Measurements from ENCODE around the gene MPEG1.

Gene MPEG1
- 0 reads per million in 2 experiments for total RNA-seq

GRCh38 chr11:59212744-59213631 lies at the start of gene MPEG1:
TSS of gene MPEG1 (minus strand) at chr11:59212927. CDS start at chr11:59212865, 62 bp downstream.
- DNase-seq (ENCODE audit: low read depth): no peak

- no peak for DNase-seq (ENCODE audit: low read depth)
Observed at GRCh38 chr11:59262177-59262818, 49.6 kb upstream of the MPEG1 start.

DNA sequence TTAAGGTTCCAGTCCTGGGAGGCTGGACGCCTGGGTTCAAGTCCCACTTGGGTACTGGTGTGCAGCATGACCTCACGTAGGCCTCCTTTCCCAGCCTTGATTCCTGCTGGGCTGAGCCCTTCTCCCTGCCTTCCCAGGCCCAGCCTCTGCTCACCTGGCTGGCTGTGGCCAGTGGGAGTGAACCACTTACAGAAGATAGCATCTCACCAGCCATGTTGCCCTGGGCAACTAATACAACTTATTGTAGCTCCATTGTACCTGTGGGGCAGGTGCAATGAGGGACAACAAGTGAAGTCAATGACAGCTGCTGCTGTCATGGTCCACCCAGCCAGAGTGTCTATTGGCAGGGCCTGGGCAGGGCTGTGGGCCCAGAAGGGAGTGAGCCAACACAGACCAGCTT lies 48.4 kb upstream of the MPEG1 start:
- no peak for DNase-seq (ENCODE audit: low read depth)

GRCh38 chr11:59259867-59260475 lies 47.2 kb upstream of the MPEG1 start:
- DNase-seq (ENCODE audit: low read depth): no peak

DNA sequence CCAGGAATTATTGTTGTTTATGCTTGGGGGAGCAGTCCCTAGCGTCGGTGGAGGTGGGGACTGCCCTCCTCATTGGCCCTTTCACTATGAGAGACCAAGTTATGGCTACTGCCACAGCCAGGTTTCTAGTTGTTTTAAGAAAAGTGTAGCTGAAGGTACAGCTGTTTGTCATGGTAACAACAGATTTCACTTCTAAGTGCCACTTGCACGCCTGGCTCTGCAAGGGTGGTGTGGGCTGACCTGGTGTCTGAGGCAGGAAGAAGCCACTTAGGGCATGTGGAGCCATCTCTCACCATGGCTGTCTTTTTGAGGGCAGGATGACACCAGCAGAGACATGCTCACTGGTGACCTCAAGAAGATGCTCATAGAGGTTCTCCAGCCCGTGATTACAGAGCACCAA lies 46.3 kb upstream of the MPEG1 start:
- DNase-seq (ENCODE audit: low read depth): no peak

DNA sequence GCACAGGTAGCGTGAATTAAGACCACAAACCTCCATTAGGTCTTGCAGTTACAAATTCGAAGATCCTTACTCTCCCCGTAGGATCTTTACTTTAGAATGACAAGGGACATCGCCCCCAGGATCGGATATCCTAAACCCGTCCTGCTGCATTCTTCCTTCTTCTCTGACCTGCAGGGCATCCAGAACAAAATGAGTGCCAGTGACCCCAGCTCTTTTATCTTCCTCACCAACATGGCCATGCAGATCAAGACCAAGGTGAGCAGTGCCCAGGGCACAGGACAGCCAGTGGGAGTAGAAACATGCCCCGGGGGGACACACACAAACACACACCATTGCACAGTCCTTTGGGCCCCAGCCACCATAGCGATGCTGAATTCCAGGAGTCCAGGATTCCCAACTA lies 42.6 kb upstream of the MPEG1 start:
- no peak for DNase-seq (ENCODE audit: low read depth)

- DNase-seq (ENCODE audit: low read depth): no peak
Observed at GRCh38 chr11:59254286-59254685, 41.6 kb upstream of the MPEG1 start.

GRCh38 chr11:59253001-59253400 lies 40.3 kb upstream of the MPEG1 start:
- no peak for DNase-seq (ENCODE audit: low read depth)

GRCh38 chr11:59249535-59249934 lies 36.8 kb upstream of the MPEG1 start:
- no peak for DNase-seq (ENCODE audit: low read depth)

- no peak for DNase-seq (ENCODE audit: low read depth)
Observed at GRCh38 chr11:59247531-59248227, 35.0 kb upstream of the MPEG1 start.

DNA sequence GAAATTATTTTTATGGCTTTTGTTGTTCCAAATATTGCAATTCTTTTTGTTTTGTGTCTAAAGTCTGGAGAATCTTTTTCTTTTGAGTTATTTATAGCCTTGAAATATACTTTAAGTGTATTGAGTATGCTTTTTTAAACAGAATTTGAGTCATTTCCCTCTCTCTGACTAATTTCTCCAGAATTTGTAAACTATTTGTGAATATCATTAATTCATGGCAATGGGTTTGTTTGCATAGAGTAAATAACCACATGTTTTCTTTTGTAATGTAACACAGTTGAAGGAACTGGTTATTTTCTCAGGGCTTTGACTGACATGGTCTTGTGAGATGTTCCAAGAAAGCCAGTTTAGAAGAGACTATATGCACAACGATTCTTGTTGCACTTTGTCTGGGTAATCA lies 30.9 kb upstream of the MPEG1 start:
- no peak for DNase-seq (ENCODE audit: low read depth)

DNA sequence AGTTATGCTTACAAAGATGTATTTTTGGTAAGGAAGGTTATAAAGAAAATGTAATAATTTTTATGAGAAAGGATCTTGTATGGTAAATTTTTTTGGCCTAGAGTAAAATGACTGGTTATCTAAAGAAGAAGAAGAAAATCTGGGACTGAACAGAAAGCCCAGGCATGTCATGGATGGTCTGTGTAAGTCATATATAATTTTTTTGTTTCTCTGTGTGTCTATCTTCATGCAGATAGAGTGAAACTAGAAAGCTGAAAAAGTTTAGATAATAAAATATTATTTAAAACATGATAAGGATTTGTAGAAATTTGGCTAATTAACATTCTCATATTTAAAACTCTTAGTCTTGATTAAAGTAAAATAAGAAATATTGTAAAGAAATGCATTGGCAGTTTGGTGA lies 27.6 kb upstream of the MPEG1 start:
- no peak for DNase-seq (ENCODE audit: low read depth)

GRCh38 chr11:59226396-59226795 lies 13.7 kb upstream of the MPEG1 start:
- DNase-seq (ENCODE audit: low read depth): no peak

- no peak for DNase-seq (ENCODE audit: low read depth)
Observed at GRCh38 chr11:59225017-59225416, 12.3 kb upstream of the MPEG1 start.

DNA sequence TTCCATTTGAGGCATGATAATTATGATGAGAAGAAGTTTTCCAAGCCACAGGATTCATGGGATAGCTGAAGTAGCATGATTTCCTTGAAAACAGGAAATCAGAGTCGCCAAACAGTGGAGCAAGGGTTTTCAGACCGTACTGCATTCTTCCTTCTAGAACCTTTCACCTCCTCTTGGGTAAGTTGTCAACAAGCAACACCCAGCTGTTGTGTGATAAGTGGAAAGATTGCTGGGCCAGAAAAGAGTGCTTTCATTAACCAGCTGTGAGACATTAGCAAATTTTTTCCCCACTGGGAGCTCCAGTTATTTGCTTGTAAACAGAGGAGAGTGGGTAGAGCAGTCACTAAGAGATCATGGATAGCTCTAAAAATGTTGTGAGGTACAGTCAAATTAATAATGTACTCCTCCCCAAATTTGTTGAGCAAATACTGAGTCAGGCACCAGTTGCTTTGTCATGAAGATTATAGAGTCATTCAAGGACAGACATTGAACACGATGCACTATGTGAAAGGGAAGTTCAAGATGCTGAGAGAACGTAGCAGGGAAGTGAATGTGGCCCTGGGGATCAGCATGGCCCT lies 11.7 kb upstream of the MPEG1 start:
- no peak for DNase-seq (ENCODE audit: low read depth)

- no peak for DNase-seq (ENCODE audit: low read depth)
Observed at GRCh38 chr11:59223611-59224010, 10.9 kb upstream of the MPEG1 start.

DNA sequence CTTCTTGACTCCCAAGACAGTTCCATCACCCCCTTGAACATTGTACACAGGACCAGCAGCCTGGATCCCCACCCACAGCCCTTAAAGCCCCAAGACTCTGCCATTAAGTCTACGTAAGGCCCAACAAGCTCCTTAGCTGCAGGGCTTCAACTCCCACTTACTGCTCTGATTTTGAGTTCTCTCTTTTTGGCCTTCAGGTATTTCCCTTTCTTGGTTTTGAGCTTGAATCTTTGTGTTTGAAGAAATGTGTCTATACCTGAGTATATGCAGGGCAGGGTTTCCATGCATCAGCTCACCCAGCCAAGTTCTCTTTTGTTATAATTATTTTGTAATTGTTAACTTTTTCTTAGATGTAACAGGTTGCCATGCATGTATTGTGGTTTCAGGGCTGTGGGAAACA lies 10.4 kb upstream of the MPEG1 start:
- no peak for DNase-seq (ENCODE audit: low read depth)

- no peak for DNase-seq (ENCODE audit: low read depth)
Observed at GRCh38 chr11:59222464-59223060, 9.8 kb upstream of the MPEG1 start.

DNA sequence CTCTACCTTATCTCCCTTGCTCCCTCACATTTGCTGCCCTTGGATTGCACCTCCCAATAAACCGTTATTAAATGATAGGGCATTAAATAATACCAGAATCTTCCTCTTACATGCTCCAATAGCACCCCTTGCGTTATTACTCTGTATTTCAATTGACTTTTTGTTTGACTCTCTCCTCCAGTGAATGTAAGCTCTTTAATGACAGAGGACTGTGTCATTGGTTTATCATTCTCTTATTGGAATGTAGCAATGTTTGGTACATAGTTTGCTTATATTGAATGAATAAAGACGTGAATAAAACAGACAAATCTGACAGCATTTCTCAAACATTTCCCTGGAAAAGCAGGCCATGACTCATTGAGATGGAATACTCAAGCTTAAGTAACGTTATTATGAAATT lies 8.7 kb upstream of the MPEG1 start:
- no peak for DNase-seq (ENCODE audit: low read depth)

DNA sequence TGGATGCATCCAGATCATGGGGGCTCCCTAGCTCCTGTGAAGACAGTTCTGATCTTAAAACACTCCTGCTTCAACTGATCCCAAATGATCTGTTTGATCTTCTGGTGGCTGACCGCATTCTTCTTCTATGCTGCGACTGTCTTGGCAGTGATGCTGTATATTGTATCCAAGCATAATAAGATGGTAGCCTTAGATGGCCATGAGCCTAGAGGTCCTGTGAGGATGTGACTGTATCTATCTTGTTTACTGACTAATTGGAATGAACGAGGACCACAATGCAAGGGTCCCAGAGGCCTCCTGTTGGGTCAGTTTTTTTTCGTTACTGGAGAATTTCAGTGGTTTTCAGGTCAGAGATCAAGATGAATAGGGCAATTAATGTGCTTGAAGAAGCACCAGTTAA lies 7.1 kb upstream of the MPEG1 start:
- no peak for DNase-seq (ENCODE audit: low read depth)

DNA sequence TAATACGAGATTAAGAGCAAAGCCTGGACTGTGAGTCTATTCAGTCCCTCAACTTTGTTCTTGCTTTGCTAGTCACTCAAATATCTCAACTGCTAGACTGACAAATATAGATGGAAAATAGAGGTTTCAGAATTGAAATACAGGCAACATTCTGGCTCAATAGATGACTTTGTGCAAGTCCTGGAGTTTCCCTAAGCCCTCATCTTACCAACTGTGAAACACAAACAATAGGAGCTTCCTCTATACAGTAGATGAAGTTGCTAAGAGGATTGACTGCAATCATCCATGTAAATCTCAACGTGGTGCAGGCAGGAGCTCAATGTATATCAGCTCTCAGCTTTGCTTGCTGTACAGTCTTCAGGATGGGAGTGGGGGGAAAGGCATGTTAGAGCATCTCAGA lies 6.2 kb upstream of the MPEG1 start:
- DNase-seq (ENCODE audit: low read depth): no peak

DNA sequence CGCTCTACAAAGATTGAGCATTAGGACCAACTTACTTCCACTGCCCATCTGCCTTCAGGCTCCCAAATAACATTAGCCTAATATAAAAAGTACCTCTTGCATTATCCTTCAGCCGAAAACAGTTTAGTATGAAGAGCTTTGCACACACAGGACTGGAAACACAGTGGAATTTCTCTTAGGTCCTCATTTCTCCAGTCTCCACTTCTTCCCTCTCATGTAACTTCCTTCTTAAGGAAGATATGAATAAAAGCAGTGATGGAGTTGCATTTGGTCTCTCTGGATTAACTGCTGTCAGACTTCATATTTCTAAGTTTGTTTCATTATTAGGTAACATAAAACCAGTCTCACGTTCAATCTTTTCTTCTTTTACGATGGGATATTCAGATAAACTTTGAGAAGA lies 5.6 kb upstream of the MPEG1 start:
- no peak for DNase-seq (ENCODE audit: low read depth)
